Activated naive CD4-positive, alpha-beta T cell treated with anti-CD3 and anti-CD28 coated beads, Interleukin-2, amount 10 ng/mL, durations not matched to agents 7 days and 5 days (primary cell): ENCODE data around the gene PHF21A.
"Not testable (repeated sequence)": the region's sequence is repeated elsewhere in the genome, so short reads cannot be mapped to it uniquely, and the experiment has no call there.

Experiments used
- CTCF ChIA-PET: fragments of 350-600 bp; sonication (Branson Sonifier 250); formaldehyde crosslinking; loops from one replicate; lab custom pipeline; 2021; ENCODE audit warnings: antibody characterized with exemption; lab: Charles Lee
- DNase-seq: peaks from one replicate; pipeline ENCODE4 v3.0.0-alpha.2; 2020
- H3K27ac Mint-ChIP-seq: one replicate; pipeline ENCODE4 v1.8.0; 2021; ENCODE audit warnings: mild to moderate bottlenecking, moderate library complexity, mixed read lengths
- H3K27me3 Mint-ChIP-seq: one replicate; pipeline ENCODE4 v1.8.0; 2021; ENCODE audit warnings: mild to moderate bottlenecking, mixed read lengths
- H3K36me3 Mint-ChIP-seq: one replicate; pipeline ENCODE4 v1.8.0; 2021; ENCODE audit warnings: mixed read lengths
- H3K4me1 Mint-ChIP-seq: one replicate; pipeline ENCODE4 v1.8.0; 2021; ENCODE audit warnings: mixed read lengths
- H3K4me3 Mint-ChIP-seq: one replicate; pipeline ENCODE4 v1.8.0; 2021; ENCODE audit warnings: mild to moderate bottlenecking, moderate library complexity, mixed read lengths
- H3K9me3 Mint-ChIP-seq: one replicate; pipeline ENCODE4 v1.8.0; 2021; ENCODE audit warnings: mixed read lengths

PHF21A gene

GRCh38 chr11:45913942-45914635 is 207.2 kb downstream of the PHF21A start:
- Mint-ChIP-seq H3K27ac (no peak overlapping the region), H3K4me1 (peaks cover 33% of the 10 kb centered on the region), H3K9me3 (no peaks in the 10 kb centered on the region), H3K36me3 (peaks cover 16% of the 10 kb centered on the region), H3K27me3 (no peaks in the 10 kb centered on the region), H3K4me3 (no peak overlapping the region)
- CTCF ChIA-PET, result interaction anchor here (1.4 kb wide), 1 partner anchor 41 kb away, joined by 3 read pairs; no protein-coding TSS in a partner anchor
- DNase-seq, result no peak

GRCh38 chr11:45913514-45913913 is 207.7 kb downstream of the PHF21A start:
- H3K27ac Mint-ChIP-seq, result no peak overlapping the region

GRCh38 chr11:45910623-45911022 is 210.6 kb downstream of the PHF21A start:
- H3K9me3 Mint-ChIP-seq, result no peaks in the 10 kb centered on the region
- DNase-seq, result no peak
- H3K36me3 Mint-ChIP-seq, result peaks cover 7% of the 10 kb centered on the region
- CTCF ChIA-PET, result no interaction called here
- H3K4me3 Mint-ChIP-seq, result no peak overlapping the region
- no peak overlapping the region for H3K27ac Mint-ChIP-seq
- no peaks in the 10 kb centered on the region for H3K27me3 Mint-ChIP-seq
- peaks cover 8% of the 10 kb centered on the region for H3K4me1 Mint-ChIP-seq

More at GRCh38 chr11:45913514-45913913, 207.7 kb downstream of the PHF21A start:
- Mint-ChIP-seq H3K4me1 (peaks cover 27% of the 10 kb centered on the region), H3K4me3 (no peak overlapping the region), H3K9me3 (no peaks in the 10 kb centered on the region), H3K27me3 (no peaks in the 10 kb centered on the region), H3K36me3 (peaks cover 16% of the 10 kb centered on the region)
- CTCF ChIA-PET, result no interaction called here
- no peak for DNase-seq

GRCh38 chr11:45909594-45910475 is 211.4 kb downstream of the PHF21A start:
- H3K27ac Mint-ChIP-seq, result no peak overlapping the region
- DNase-seq, result no peak
- no peak overlapping the region for H3K4me3 Mint-ChIP-seq
- CTCF ChIA-PET, result no interaction called here
- H3K27me3 Mint-ChIP-seq, result peaks cover 3% of the 10 kb centered on the region
- H3K9me3 Mint-ChIP-seq, result no peaks in the 10 kb centered on the region
- peaks cover 7% of the 10 kb centered on the region for H3K4me1 Mint-ChIP-seq
- peaks cover 6% of the 10 kb centered on the region for H3K36me3 Mint-ChIP-seq

GRCh38 chr11:45907911-45908370 is 213.3 kb downstream of the PHF21A start:
- Mint-ChIP-seq H3K4me3 (no peak overlapping the region), H3K4me1 (peaks cover 5% of the 10 kb centered on the region), H3K27ac (no peak overlapping the region), H3K36me3 (no peaks in the 10 kb centered on the region), H3K27me3 (peaks cover 15% of the 10 kb centered on the region), H3K9me3 (no peaks in the 10 kb centered on the region)
- DNase-seq, result no peak
- CTCF ChIA-PET, result no interaction called here

GRCh38 chr11:45906965-45907611 is 214.2 kb downstream of the PHF21A start, which contains the start of gene FREY1:
TSS of gene FREY1 (minus strand) at chr11:45907271. CDS start at chr11:45907245, 26 bp downstream.
- H3K4me3 Mint-ChIP-seq, result no peak within 1 kb of the TSS
- no peak for DNase-seq
- H3K4me1 Mint-ChIP-seq, result peaks cover 5% of the 10 kb centered on the region
- CTCF ChIA-PET, result no interaction called here
- H3K27me3 Mint-ChIP-seq, result peaks cover 21% of the 10 kb centered on the region
- no peaks in the 10 kb centered on the region for H3K36me3 Mint-ChIP-seq
- no peak within 1 kb of the TSS for H3K27ac Mint-ChIP-seq
- H3K9me3 Mint-ChIP-seq, result no peaks in the 10 kb centered on the region

- Mint-ChIP-seq H3K4me3 (no peak overlapping the region), H3K4me1 (peaks cover 5% of the 10 kb centered on the region), H3K27ac (no peak overlapping the region), H3K9me3 (no peaks in the 10 kb centered on the region), H3K36me3 (no peaks in the 10 kb centered on the region), H3K27me3 (peaks cover 30% of the 10 kb centered on the region)
- DNase-seq, result no peak
- CTCF ChIA-PET, result no interaction called here
These were observed 215.1 kb downstream of the PHF21A start for GRCh38 chr11:45906096-45906682.

- DNase-seq, H3K27ac Mint-ChIP-seq, H3K4me3 Mint-ChIP-seq, CTCF ChIA-PET, H3K36me3 Mint-ChIP-seq, H3K9me3 Mint-ChIP-seq, H3K4me1 Mint-ChIP-seq: not testable (repeated sequence)
- H3K27me3 Mint-ChIP-seq, result peaks cover 36% of the 10 kb centered on the region
These were observed 215.7 kb downstream of the PHF21A start for GRCh38 chr11:45905576-45905975.

- DNase-seq, result no peak
- CTCF ChIA-PET, result no interaction called here
- H3K9me3 Mint-ChIP-seq, result no peaks in the 10 kb centered on the region
- H3K27ac Mint-ChIP-seq, result no peak overlapping the region
- no peaks in the 10 kb centered on the region for H3K36me3 Mint-ChIP-seq
- H3K4me1 Mint-ChIP-seq, result peaks cover 8% of the 10 kb centered on the region
- peaks cover 41% of the 10 kb centered on the region for H3K27me3 Mint-ChIP-seq
- H3K4me3 Mint-ChIP-seq, result no peak overlapping the region
These were observed 216.2 kb downstream of the PHF21A start for GRCh38 chr11:45905095-45905494.

GRCh38 chr11:45904309-45904915 is 216.8 kb downstream of the PHF21A start:
- DNase-seq, result no peak
- CTCF ChIA-PET, result no interaction called here

GRCh38 chr11:45902452-45903380 is 218.5 kb downstream of the PHF21A start:
- Mint-ChIP-seq H3K4me1 (peaks cover 10% of the 10 kb centered on the region), H3K36me3 (no peaks in the 10 kb centered on the region), H3K27ac (no peak overlapping the region), H3K9me3 (no peaks in the 10 kb centered on the region), H3K27me3 (peaks cover 64% of the 10 kb centered on the region), H3K4me3 (no peak overlapping the region)
- DNase-seq, result no peak
- CTCF ChIA-PET, result no interaction called here

More at GRCh38 chr11:45904309-45904915, 216.8 kb downstream of the PHF21A start:
- Mint-ChIP-seq H3K4me1 (peaks cover 8% of the 10 kb centered on the region), H3K36me3 (no peaks in the 10 kb centered on the region), H3K27me3 (peaks cover 47% of the 10 kb centered on the region), H3K27ac (no peak overlapping the region), H3K4me3 (no peak overlapping the region), H3K9me3 (no peaks in the 10 kb centered on the region)

- CTCF ChIA-PET, result interaction anchor here (1.0 kb wide), 1 partner anchor 414 kb away, joined by 3 read pairs; no protein-coding TSS in a partner anchor
These were observed 219.6 kb downstream of the PHF21A start for GRCh38 chr11:45901626-45902025.

More at GRCh38 chr11:45901626-45902025, 219.6 kb downstream of the PHF21A start:
- no peak for DNase-seq
- Mint-ChIP-seq H3K4me1 (peaks cover 10% of the 10 kb centered on the region), H3K4me3 (no peak overlapping the region), H3K36me3 (no peaks in the 10 kb centered on the region), H3K27ac (no peak overlapping the region), H3K27me3 (peaks cover 75% of the 10 kb centered on the region), H3K9me3 (no peaks in the 10 kb centered on the region)
